Measurements from ENCODE around the gene ZFP36L2.

DNA sequence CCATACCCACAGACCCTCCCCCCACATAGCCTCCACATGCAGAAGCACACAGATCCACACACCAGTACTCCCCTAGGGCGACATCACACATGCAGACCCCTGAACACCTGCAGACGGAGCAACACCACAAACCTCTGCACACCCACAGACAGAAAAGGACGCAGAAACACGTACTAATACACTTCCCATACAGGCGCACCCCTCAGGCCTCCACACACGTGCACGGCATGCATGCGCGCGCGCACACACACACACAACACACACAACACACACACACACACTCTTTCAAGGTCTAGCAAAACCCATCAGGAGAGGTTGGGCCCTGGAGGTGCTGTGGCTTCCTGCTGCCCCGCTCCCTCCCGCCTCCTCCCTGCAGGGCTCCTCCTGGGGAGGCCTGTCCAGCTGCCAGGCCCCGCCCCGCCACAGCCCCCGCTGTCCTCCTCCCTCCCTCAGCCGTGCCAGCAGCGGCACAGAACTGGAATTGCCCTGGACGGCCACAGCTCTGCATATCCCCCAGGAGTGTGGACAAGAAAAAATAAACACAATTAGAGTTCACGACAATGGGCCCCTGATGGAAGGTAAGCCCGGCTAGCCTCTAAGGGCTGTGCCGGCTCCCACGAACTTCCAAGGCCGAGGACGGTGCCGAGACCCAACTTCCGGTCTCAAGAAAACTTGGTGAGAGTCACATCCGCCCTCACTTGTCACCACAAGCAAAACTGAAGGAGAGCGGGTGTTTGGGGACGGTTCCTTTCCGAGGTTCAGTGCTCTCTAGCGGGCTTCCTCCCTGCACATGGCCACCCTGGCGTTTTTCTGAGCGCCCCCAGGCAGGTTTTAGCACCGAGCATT lies 6.8 kb downstream of the ZFP36L2 start:
- TF ChIP-seq POLR2A (IDR thresholded peaks at IDR 0.05; ENCODE audit: low read length), result peak; percentile 75
- TF ChIP-seq GATA1 (IDR thresholded peaks at IDR 0.05; ENCODE audit: low read depth, low read length), result no peak
